Measurements from ENCODE around the gene NOXO1. TPM values are rescaled to one million over a fixed set of nuclear protein-coding genes. Genes with fewer than 3 reads are reported as not detected.

NOXO1 gene
- total RNA-seq, 1 experiment from 2014 or later: 3.4 TPM

- no peak overlapping the region for H3K4me3 ChIP-seq (ENCODE audit: low read length)
- no peaks in the 10 kb centered on the region for H3K9me3 ChIP-seq (ENCODE audit: low read length)
- no peak overlapping the region for H3K27ac ChIP-seq (ENCODE audit: low read length)
- no TSS peak for BruUV-seq (replicated peaks)
- ChIA-PET CTCF (no interaction called here), POLR2A (ENCODE audit: unreplicated experiment) (interaction anchor here (0.6 kb wide), 1 partner anchor 566 kb away, joined by 12 read pairs; no protein-coding TSS in a partner anchor)
- no peaks in the 10 kb centered on the region for H3K36me3 ChIP-seq (ENCODE audit: low read depth, low read length)
- no peak overlapping the region for H2AFZ ChIP-seq (ENCODE audit: low read length)
- TF ChIP-seq EZH2phosphoT487 (IDR thresholded peaks at IDR 0.05; ENCODE audit: borderline replicate concordance, low read length): no peak
- no peak for TF ChIP-seq CTCF (conservative IDR thresholded peaks at IDR 0.05; ENCODE audit: low read depth, low read length)
- no peak for TF ChIP-seq EZH2 (IDR thresholded peaks at IDR 0.05; ENCODE audit: low read length, unreplicated experiment)
- H3K4me1 ChIP-seq (ENCODE audit: insufficient read depth, low read length): peaks cover 11% of the 10 kb centered on the region
- no peak for DNase-seq
- no peak overlapping the region for H3K9ac ChIP-seq (ENCODE audit: low read length)
- H4K20me1 ChIP-seq (ENCODE audit: low read length): no peaks in the 10 kb centered on the region
- intact Hi-C loops (cut with micrococcal nuclease): no loop called here
- H3K9me2 ChIP-seq (replicated peaks; ENCODE audit: low read length): no peaks in the 10 kb centered on the region
- H3K27me3 ChIP-seq (ENCODE audit: low read length): no peaks in the 10 kb centered on the region
- H3F3A ChIP-seq (ENCODE audit: low read length, unreplicated experiment): no peaks in the 10 kb centered on the region
- no peak overlapping the region for H3K4me2 ChIP-seq (ENCODE audit: low read length)
- H3K79me2 ChIP-seq (ENCODE audit: low read length): peaks cover 6% of the 10 kb centered on the region; the same call in 1 of the 2 replicates
- ATAC-seq: no peak
These were observed 36.6 kb downstream of the NOXO1 start for GRCh38 chr16:1944612-1945199.

GRCh38 chr16:1942810-1943726 lies 38.2 kb downstream of the NOXO1 start, which contains the start of gene MSRB1:
Gene MSRB1 (minus strand): TSS chr16:1943199. CDS start chr16:1943156, 43 bp downstream.
- Histone ChIP-seq H3K4me2 (ENCODE audit: low read length) (peak within 1 kb of the TSS; percentile 93), H4K20me1 (ENCODE audit: low read length) (no peaks in the 10 kb centered on the region), H3K27ac (ENCODE audit: low read length) (peak within 1 kb of the TSS; percentile 41), H3K9ac (ENCODE audit: low read length) (peak within 1 kb of the TSS; percentile 60), H3F3A (ENCODE audit: low read length, unreplicated experiment) (no peaks in the 10 kb centered on the region), H2AFZ (ENCODE audit: low read length) (peak within 1 kb of the TSS; percentile 95), H3K4me1 (ENCODE audit: insufficient read depth, low read length) (peaks cover 11% of the 10 kb centered on the region), H3K79me2 (ENCODE audit: low read length) (peaks cover 6% of the 10 kb centered on the region; the same call in 1 of the 2 replicates), H3K9me3 (ENCODE audit: low read length) (no peaks in the 10 kb centered on the region), H3K36me3 (ENCODE audit: low read depth, low read length) (no peaks in the 10 kb centered on the region), H3K27me3 (ENCODE audit: low read length) (no peaks in the 10 kb centered on the region), H3K4me3 (ENCODE audit: low read length) (peak within 1 kb of the TSS; percentile 85), H3K9me2 (replicated peaks; ENCODE audit: low read length) (no peaks in the 10 kb centered on the region)
- ATAC-seq (peak; percentile 95), DNase-seq (peak; percentile 96)
- TF ChIP-seq EZH2phosphoT487 (IDR thresholded peaks at IDR 0.05; ENCODE audit: borderline replicate concordance, low read length): no peak
- no peak for TF ChIP-seq EZH2 (IDR thresholded peaks at IDR 0.05; ENCODE audit: low read length, unreplicated experiment)
- no peak for TF ChIP-seq CTCF (conservative IDR thresholded peaks at IDR 0.05; ENCODE audit: low read depth, low read length)
- POLR2A ChIA-PET (ENCODE audit: unreplicated experiment): interaction anchor here (1.0 kb wide), 1 partner anchor 22 kb away, joined by 3 read pairs; the partner anchor contains the start of gene RPS2
- intact Hi-C loops (cut with micrococcal nuclease): no loop called here
- CTCF ChIA-PET: interaction anchor here (0.6 kb wide), 1 partner anchor 242 kb away, joined by 3 read pairs; no protein-coding TSS in a partner anchor
- no TSS peak for BruUV-seq (replicated peaks)

Measured in PC-3 (cell line).